ENCODE results near the gene CCDC34. TPM values are rescaled to one million over a fixed set of nuclear protein-coding genes. Genes with fewer than 3 reads are reported as not detected.
A peak's percentile ranks its signal among the peaks of the same experiment; 100 is the strongest.
"Not testable (repeated sequence)": the region's sequence is repeated elsewhere in the genome, so short reads cannot be mapped to it uniquely, and the experiment has no call there.

CCDC34 gene
- total and polyA plus RNA-seq, 3 experiments from 2014 or later: 2.3 to 23.0 (median 22.4) TPM

- no peaks in the 10 kb centered on the region for H3K9me3 Mint-ChIP-seq
- no peaks in the 10 kb centered on the region for H3K4me1 ChIP-seq (ENCODE audit: insufficient read depth, low read length)
- no peak for DNase-seq
- H3K4me1 Mint-ChIP-seq: no peaks in the 10 kb centered on the region
- no peak overlapping the region for H3K4me3 ChIP-seq (ENCODE audit: low read length)
- CTCF ChIA-PET: no interaction called here
- no peaks in the 10 kb centered on the region for H3K27me3 ChIP-seq (ENCODE audit: insufficient read depth, low read length, poor library complexity, severe bottlenecking)
- POLR2A ChIA-PET: no interaction called here
- no peak overlapping the region for H3K27ac ChIP-seq (ENCODE audit: low read depth, low read length)
- H3K27me3 Mint-ChIP-seq: no peaks in the 10 kb centered on the region
- peaks cover 0 to 8% (median 2%) of the 10 kb centered on the region in 3 donors for H3K36me3 Mint-ChIP-seq
- no peaks in the 10 kb centered on the region for H3K9me3 ChIP-seq (ENCODE audit: low read length)
- no peaks in the 10 kb centered on the region for H3K36me3 ChIP-seq (ENCODE audit: insufficient read depth, low read length)
- H3K27ac Mint-ChIP-seq: no peak overlapping the region
- no peak overlapping the region for H3K4me3 Mint-ChIP-seq
These were observed 31.0 kb downstream of the CCDC34 start for GRCh38 chr11:27331981-27332380.

- Histone ChIP-seq H3K27ac (ENCODE audit: low read depth, low read length) (no peak overlapping the region), H3K36me3 (ENCODE audit: insufficient read depth, low read length) (no peaks in the 10 kb centered on the region), H3K4me1 (ENCODE audit: insufficient read depth, low read length) (no peaks in the 10 kb centered on the region), H3K9me3 (ENCODE audit: low read length) (no peaks in the 10 kb centered on the region), H3K27me3 (ENCODE audit: insufficient read depth, low read length, poor library complexity, severe bottlenecking) (no peaks in the 10 kb centered on the region), H3K4me3 (ENCODE audit: low read length) (no peak overlapping the region)
- no peak overlapping the region for H3K4me3 Mint-ChIP-seq
- peaks cover 0 to 8% (median 0%) of the 10 kb centered on the region in 3 donors for H3K36me3 Mint-ChIP-seq
- peaks cover 0 to 7% (median 4%) of the 10 kb centered on the region in 5 donors for H3K9me3 Mint-ChIP-seq
- CTCF ChIA-PET: no interaction called here
- no peaks in the 10 kb centered on the region for H3K27me3 Mint-ChIP-seq
- DNase-seq: no peak
- POLR2A ChIA-PET: no interaction called here
- H3K27ac Mint-ChIP-seq: no peak overlapping the region
- no peaks in the 10 kb centered on the region for H3K4me1 Mint-ChIP-seq
These were observed 32.3 kb downstream of the CCDC34 start for GRCh38 chr11:27330633-27331270.

GRCh38 chr11:27329867-27330632 lies 33.0 kb downstream of the CCDC34 start:
- ChIA-PET CTCF (no interaction called here), POLR2A (no interaction called here)
- no peak overlapping the region for H3K27ac Mint-ChIP-seq

GRCh38 chr11:27328614-27329013 lies 34.4 kb downstream of the CCDC34 start:
- ChIA-PET CTCF (no interaction called here), POLR2A (no interaction called here)
- Mint-ChIP-seq H3K27ac (no peak overlapping the region), H3K9me3 (peaks cover 0 to 8% (median 4%) of the 10 kb centered on the region in 5 donors), H3K4me3 (no peak overlapping the region), H3K36me3 (peaks cover 0 to 6% (median 0%) of the 10 kb centered on the region in 3 donors), H3K4me1 (no peaks in the 10 kb centered on the region), H3K27me3 (no peaks in the 10 kb centered on the region)
- no peaks in the 10 kb centered on the region for H3K9me3 ChIP-seq (ENCODE audit: low read length)
- no peaks in the 10 kb centered on the region for H3K4me1 ChIP-seq (ENCODE audit: insufficient read depth, low read length)
- no peaks in the 10 kb centered on the region for H3K36me3 ChIP-seq (ENCODE audit: insufficient read depth, low read length)
- no peaks in the 10 kb centered on the region for H3K27me3 ChIP-seq (ENCODE audit: insufficient read depth, low read length, poor library complexity, severe bottlenecking)
- no peak overlapping the region for H3K4me3 ChIP-seq (ENCODE audit: low read length)
- no peak for DNase-seq
- H3K27ac ChIP-seq (ENCODE audit: low read depth, low read length): no peak overlapping the region

More at GRCh38 chr11:27329867-27330632, 33.0 kb downstream of the CCDC34 start:
- Mint-ChIP-seq H3K4me3 (no peak overlapping the region), H3K36me3 (peaks cover 0 to 6% (median 0%) of the 10 kb centered on the region in 3 donors), H3K27me3 (no peaks in the 10 kb centered on the region), H3K9me3 (peaks cover 0 to 7% (median 4%) of the 10 kb centered on the region in 5 donors), H3K4me1 (no peaks in the 10 kb centered on the region)
- no peak for DNase-seq
- no peaks in the 10 kb centered on the region for H3K9me3 ChIP-seq (ENCODE audit: low read length)
- H3K4me3 ChIP-seq (ENCODE audit: low read length): no peak overlapping the region
- no peak overlapping the region for H3K27ac ChIP-seq (ENCODE audit: low read depth, low read length)
- H3K4me1 ChIP-seq (ENCODE audit: insufficient read depth, low read length): no peaks in the 10 kb centered on the region
- H3K36me3 ChIP-seq (ENCODE audit: insufficient read depth, low read length): no peaks in the 10 kb centered on the region
- H3K27me3 ChIP-seq (ENCODE audit: insufficient read depth, low read length, poor library complexity, severe bottlenecking): no peaks in the 10 kb centered on the region

GRCh38 chr11:27327064-27327463 lies 36.0 kb downstream of the CCDC34 start:
- DNase-seq; H3K27ac ChIP-seq (ENCODE audit: low read depth, low read length); H3K9me3 ChIP-seq (ENCODE audit: low read length); H3K27ac Mint-ChIP-seq; H3K36me3 ChIP-seq (ENCODE audit: insufficient read depth, low read length); CTCF ChIA-PET; H3K36me3 Mint-ChIP-seq; H3K27me3 ChIP-seq (ENCODE audit: insufficient read depth, low read length, poor library complexity, severe bottlenecking); H3K4me1 Mint-ChIP-seq; H3K4me3 Mint-ChIP-seq; H3K4me1 ChIP-seq (ENCODE audit: insufficient read depth, low read length); H3K4me3 ChIP-seq (ENCODE audit: low read length); H3K27me3 Mint-ChIP-seq; H3K9me3 Mint-ChIP-seq; POLR2A ChIA-PET: not testable (repeated sequence)

GRCh38 chr11:27322196-27322595 lies 40.8 kb downstream of the CCDC34 start:
- H3K9me3 ChIP-seq (ENCODE audit: low read length); H3K27ac Mint-ChIP-seq; H3K4me3 ChIP-seq (ENCODE audit: low read length); DNase-seq; H3K4me3 Mint-ChIP-seq; H3K4me1 ChIP-seq (ENCODE audit: insufficient read depth, low read length); CTCF ChIA-PET; H3K9me3 Mint-ChIP-seq; H3K27me3 Mint-ChIP-seq; POLR2A ChIA-PET; H3K36me3 ChIP-seq (ENCODE audit: insufficient read depth, low read length); H3K27ac ChIP-seq (ENCODE audit: low read depth, low read length); H3K36me3 Mint-ChIP-seq; H3K27me3 ChIP-seq (ENCODE audit: insufficient read depth, low read length, poor library complexity, severe bottlenecking); H3K4me1 Mint-ChIP-seq: not testable (repeated sequence)

GRCh38 chr11:27321340-27321739 lies 41.7 kb downstream of the CCDC34 start:
- H3K27ac ChIP-seq (ENCODE audit: low read depth, low read length); H3K27me3 ChIP-seq (ENCODE audit: insufficient read depth, low read length, poor library complexity, severe bottlenecking); H3K27me3 Mint-ChIP-seq; H3K9me3 ChIP-seq (ENCODE audit: low read length); POLR2A ChIA-PET; H3K4me1 Mint-ChIP-seq; H3K36me3 ChIP-seq (ENCODE audit: insufficient read depth, low read length); CTCF ChIA-PET; H3K9me3 Mint-ChIP-seq; H3K36me3 Mint-ChIP-seq; H3K4me3 ChIP-seq (ENCODE audit: low read length); H3K27ac Mint-ChIP-seq; DNase-seq; H3K4me1 ChIP-seq (ENCODE audit: insufficient read depth, low read length): not testable (repeated sequence)
- peak overlapping the region in 1 of 7 donors; percentile 33 for H3K4me3 Mint-ChIP-seq

- Mint-ChIP-seq H3K4me1 (peaks cover 0 to 3% (median 0%) of the 10 kb centered on the region in 3 donors), H3K36me3 (peaks cover 0 to 2% (median 0%) of the 10 kb centered on the region in 3 donors), H3K27ac (no peak overlapping the region), H3K9me3 (no peaks in the 10 kb centered on the region), H3K4me3 (no peak overlapping the region), H3K27me3 (peaks cover 0 to 6% of the 10 kb centered on the region in 2 donors)
- CTCF ChIA-PET: no interaction called here
- Histone ChIP-seq H3K4me3 (ENCODE audit: low read length) (no peak overlapping the region), H3K27ac (ENCODE audit: low read depth, low read length) (no peak overlapping the region), H3K4me1 (ENCODE audit: insufficient read depth, low read length) (no peaks in the 10 kb centered on the region), H3K27me3 (ENCODE audit: insufficient read depth, low read length, poor library complexity, severe bottlenecking) (no peaks in the 10 kb centered on the region), H3K36me3 (ENCODE audit: insufficient read depth, low read length) (no peaks in the 10 kb centered on the region), H3K9me3 (ENCODE audit: low read length) (no peaks in the 10 kb centered on the region)
- POLR2A ChIA-PET: no interaction called here
- no peak for DNase-seq
These were observed 43.9 kb downstream of the CCDC34 start for GRCh38 chr11:27319072-27319471.
